ENCODE measurements around the gene GJC1.

Gene GJC1

DNA sequence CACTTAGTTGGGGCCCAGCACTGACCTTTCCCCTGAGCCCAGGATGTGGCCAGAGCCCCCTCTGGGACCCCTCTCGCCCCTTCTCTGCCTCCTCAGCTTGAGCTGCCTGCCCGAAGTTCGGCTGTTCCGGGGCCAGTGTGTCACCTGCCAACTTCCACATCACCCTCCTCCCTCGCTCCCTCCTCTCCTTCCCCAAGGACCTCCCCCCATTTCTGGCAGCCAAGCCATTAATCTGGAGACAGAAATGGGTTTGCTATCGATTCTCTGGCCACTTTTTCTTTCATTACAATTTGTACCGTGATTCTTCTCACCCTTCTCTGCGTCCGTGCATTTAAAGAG is 80.1 kb downstream of the GJC1 start:
- no peak for TF ChIP-seq ZFX (IDR thresholded peaks at IDR 0.05; ENCODE audit: borderline replicate concordance)
- TF ChIP-seq, protein P1, sequence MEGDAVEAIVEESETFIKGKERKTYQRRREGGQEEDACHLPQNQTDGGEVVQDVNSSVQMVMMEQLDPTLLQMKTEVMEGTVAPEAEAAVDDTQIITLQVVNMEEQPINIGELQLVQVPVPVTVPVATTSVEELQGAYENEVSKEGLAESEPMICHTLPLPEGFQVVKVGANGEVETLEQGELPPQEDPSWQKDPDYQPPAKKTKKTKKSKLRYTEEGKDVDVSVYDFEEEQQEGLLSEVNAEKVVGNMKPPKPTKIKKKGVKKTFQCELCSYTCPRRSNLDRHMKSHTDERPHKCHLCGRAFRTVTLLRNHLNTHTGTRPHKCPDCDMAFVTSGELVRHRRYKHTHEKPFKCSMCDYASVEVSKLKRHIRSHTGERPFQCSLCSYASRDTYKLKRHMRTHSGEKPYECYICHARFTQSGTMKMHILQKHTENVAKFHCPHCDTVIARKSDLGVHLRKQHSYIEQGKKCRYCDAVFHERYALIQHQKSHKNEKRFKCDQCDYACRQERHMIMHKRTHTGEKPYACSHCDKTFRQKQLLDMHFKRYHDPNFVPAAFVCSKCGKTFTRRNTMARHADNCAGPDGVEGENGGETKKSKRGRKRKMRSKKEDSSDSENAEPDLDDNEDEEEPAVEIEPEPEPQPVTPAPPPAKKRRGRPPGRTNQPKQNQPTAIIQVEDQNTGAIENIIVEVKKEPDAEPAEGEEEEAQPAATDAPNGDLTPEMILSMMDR (IDR thresholded peaks at IDR 0.05) = no peak
- H3K27ac ChIP-seq = no peak overlapping the region

DNA sequence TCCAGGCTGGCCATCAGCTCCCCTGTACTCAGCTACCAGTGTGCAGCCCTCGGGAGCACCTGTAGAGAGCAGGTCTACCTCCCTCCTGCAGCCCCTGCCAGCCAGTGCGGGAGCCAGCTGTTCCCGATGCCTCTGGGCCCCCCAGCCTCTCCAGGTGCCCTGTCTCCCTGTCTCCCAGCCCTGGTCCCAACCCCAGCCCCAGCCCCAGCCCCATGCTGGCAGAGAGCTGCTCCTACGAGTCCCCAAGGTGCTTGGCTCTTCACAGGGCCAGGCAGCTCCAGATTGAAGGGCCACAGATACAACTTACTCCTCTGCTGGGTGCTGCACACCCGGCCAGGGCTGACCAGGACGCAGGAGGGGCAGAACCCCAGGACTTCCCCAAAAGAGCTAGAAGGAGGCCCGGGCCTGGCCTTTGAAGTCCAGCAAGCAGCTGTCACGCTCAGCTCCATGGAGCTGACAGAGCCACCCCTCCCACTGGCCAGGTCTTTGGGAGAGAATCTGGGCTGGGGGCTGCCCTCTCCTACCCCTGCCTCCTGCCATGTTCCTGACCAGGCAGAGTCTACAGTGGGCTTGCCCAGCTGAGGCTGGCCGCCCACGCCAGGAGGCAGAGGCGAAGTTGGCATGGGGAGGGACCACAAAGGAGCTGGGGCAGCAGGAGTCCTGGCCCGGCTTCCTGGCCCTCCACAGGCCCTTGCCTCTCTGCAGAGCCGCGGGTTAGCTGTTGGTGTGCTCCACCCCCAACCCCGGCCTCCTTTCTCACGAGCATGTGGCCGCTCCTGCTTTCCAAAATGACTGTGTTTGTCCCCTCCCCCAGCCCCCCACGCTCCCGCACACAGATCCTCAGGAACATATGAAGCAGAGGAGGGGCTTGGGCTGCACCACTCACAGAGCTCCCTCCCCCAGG is 80.8 kb downstream of the GJC1 start:
- no peak overlapping the region for H3K27ac ChIP-seq
- no peak for TF ChIP-seq ZFX (IDR thresholded peaks at IDR 0.05; ENCODE audit: borderline replicate concordance)
- TF ChIP-seq, protein P1 (IDR thresholded peaks at IDR 0.05) = no peak
